Globus pallidus (tissue), 1 donor: ENCODE measurements around the gene PMEL.
"Not testable (repeated sequence)": the region's sequence is repeated elsewhere in the genome, so short reads cannot be mapped to it uniquely, and the experiment has no call there.

Experiments used
- DNase-seq: peaks from one replicate; pipeline ENCODE4 v3.0.0-alpha.2; 2015; ENCODE audit warnings: low spot score

Gene PMEL

DNA sequence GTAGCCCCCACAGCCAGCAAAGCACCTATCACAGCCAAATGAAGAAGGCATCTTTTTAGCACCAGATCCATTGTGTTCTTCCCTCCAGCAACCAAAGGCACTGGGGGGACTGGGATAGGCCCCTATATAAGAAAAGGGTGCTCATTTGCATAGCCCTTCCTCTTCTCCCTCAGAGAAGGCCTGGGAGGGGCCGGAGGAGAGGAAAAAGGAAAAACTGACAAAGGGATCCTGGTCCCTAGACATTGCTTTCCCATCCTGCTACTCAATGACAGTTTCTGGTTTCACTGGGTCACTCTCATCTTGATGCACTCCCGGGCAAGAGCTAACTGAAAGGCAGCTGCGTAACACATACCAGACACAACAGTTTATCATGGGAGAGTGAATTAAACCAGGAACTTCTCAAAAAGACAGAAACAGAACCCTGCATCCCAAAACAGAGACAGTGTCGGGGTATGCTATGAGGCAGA lies at the start of gene PMEL:
TSS of gene PMEL (minus strand) at position 102 of the 467 bp plus-strand sequence. CDS start at position 71, 31 bp downstream.
- DNase-seq, result no peak

DNA sequence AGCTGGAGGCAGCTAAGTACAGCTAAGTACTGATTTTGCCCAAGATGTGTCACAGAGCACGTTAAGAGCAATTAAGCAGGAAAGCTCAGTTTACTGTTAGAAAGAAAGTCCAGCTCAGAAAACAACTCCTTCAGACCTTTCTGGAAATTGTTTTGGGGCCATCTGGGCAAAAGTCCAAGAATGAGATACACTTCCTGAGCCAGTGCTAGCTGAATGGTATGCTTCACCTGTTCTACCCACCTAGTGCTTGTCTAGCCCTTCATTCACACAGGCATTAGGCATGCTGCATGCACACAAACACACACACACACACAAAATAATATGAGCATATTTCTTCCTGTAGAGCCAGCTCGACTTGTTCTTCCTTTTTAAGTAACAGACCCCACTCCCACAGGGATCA lies 48.4 kb upstream of the PMEL start:
- DNase-seq, result no peak

DNA sequence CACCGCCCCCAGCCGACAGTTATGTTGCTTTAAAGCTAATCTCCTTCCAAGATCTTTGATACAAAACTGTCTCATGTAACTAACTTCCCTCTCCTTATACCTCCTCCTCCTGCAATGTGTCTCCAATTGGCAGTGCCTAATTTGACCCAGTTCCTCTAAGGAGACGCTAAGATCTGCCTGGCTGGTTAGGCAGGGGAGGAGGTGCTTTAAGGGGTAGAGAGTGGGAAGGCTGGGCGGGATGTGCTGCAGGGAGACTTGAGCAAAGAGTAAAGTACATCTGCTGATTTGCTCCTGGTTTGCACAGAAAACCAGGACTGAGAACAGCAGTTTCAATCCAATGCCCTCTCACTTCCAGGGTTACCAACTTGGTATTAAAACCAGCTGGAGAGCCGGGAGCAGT lies 47.6 kb upstream of the PMEL start:
- no peak for DNase-seq

DNA sequence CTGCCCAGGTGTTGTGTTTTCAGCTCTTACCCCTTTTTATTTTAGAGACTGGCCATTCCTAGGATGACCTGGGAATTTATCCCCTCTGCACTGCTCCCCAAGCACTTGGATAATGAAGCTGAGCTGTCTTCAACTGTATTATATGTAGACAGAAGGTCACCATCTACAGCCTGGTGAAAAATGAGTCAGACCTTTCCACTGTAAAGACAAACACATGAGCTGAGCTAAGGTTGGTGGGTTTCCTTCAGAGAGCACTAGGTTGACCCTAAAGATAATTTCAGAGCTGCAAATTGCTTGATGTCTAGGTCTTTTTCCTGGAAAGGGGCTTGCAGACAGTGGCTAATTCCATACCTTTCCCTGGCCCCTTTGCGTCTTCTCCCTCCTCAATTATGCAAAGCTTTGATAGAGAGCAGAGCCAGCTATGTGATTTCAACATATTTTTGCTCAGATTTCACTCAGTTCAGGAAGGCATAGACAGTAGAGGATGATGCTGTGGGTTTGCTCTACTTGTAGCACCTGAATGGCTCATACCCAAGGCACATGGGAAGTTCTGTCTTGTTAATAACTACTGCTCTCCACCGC lies 45.8 kb upstream of the PMEL start:
- no peak for DNase-seq

DNA sequence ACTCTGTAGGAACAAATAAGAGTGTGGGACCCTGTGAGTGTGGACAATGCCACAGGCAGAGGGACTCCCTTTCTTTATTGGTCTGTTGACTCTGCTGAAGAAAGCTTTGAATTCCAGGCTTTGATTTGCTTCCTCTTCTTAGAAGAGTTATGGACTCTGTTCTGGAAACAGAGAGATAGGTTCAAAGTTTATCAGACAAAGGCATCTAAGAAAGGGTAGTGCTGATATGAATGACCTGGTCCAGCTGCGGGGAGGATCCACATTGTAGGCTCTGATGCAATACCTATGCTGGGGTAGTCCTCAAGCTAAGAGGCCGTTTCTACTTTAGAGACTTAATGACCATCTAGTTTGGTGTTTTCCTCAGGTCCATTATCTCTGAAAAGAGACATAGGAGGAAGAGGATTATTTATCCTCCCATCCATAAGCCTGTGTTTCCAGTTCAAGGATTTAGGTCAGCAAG lies 44.3 kb upstream of the PMEL start:
- DNase-seq, result no peak

DNA sequence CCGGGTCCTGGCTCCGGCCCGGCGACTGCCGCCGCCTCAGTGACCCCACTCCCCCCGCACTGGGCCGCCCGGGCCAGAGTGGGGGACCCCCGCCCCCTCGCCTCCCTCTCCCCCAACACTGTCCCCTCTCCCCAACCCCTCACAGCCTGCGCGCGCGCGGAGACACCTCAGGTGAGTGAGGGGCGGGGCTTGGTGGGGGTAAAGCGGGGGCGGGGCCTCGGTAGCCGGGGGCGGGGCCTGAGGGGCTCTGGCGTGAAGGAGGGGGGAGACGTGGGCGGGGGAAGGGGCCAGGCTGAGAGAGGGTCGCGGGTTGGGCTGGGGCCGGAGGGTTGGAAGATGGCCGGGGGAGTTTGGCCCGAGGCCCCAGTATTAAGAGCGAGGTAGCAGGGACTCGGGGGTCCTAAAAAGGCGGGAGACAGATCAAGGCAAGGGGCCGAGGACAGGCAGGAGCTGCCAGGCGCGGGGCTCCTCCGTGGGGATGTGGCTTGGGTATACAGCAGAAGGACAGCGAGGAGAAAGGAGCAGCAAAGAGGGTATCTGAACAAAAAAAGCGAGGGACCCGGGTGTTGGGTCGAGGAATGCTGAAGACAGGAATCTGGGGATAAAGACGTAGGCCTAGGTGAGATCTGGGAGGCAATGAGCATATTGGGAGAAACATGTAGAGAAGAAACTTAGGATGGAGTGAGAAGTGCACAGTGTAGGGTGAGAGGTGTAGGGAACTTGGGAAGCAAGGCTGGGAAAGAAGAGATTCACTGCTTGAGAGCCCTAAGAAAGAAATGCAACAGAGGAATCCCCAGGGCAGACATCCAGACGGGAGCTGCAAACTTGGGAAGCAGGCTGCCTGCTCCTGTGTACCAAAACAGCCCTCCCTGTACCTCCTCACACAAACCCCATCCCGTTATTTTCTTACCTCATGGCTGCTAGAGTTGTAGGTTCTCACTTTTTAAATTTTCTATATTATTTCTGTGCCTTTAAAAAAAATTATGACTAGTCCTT lies 42.0 kb upstream of the PMEL start:
- DNase-seq, result peak; percentile 26

DNA sequence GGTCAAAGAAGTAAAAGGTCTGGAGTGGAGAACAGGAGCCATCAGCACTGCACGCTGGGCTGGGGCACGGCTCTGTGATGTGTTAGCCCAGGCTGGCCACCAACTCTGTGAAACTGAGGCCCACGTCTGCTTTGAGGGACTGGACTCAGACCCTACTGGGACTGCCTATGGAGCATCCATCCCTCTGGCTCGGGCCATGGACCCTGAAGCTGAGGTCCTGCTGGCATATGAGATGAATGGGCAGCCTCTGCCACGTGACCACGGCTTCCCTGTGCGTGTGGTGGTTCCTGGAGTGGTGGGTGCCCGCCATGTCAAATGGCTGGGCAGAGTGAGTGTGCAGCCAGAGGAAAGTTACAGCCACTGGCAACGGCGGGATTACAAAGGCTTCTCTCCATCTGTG lies 38.4 kb upstream of the PMEL start:
- DNase-seq, result no peak

DNA sequence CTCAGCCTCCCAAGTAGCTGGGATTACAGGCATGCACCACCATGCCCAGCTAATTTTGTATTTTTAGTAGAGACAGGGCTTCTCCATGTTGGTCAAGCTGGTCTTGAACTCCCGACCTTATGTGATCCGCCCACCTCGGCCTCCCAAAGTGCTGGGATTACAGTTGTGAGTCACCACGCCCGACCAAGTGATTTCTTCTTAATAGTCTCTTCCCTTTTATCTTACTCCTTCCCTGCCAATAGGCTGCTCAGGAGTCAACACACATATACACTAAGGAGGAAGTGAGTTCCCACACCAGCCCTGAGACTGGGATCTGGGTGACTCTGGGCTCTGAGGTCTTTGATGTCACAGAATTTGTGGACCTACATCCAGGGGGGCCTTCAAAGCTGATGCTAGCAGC lies 37.5 kb upstream of the PMEL start:
- DNase-seq, result not testable (repeated sequence)

DNA sequence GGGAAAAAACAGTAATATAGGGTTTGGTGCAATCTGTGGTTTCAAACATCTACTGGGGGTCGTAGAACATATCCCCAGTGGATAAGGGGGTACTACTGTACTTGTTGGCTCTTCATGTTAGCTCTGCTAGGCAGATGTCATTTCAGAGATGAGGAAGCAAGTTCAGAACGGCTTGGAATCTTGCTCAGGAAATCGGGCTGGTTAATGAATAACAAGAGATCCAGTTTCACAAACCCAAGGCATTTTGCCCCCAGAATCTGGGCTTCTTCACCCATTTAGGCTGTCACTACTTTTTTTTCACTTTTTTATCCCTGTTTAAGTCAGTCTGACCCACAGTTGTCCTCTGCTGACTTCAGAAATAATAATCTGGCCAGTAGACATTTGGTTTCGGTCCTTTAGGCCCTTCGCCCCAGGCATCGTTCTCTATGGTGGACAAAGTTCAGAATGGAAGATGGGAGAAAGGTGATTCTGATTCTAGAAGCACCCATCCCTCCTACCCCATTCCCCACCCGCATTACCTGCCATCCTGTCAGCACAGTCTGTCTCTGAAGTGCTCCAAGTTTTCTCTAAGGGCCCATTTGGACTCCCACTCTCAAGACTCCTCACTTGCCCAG lies 35.8 kb upstream of the PMEL start:
- no peak for DNase-seq

DNA sequence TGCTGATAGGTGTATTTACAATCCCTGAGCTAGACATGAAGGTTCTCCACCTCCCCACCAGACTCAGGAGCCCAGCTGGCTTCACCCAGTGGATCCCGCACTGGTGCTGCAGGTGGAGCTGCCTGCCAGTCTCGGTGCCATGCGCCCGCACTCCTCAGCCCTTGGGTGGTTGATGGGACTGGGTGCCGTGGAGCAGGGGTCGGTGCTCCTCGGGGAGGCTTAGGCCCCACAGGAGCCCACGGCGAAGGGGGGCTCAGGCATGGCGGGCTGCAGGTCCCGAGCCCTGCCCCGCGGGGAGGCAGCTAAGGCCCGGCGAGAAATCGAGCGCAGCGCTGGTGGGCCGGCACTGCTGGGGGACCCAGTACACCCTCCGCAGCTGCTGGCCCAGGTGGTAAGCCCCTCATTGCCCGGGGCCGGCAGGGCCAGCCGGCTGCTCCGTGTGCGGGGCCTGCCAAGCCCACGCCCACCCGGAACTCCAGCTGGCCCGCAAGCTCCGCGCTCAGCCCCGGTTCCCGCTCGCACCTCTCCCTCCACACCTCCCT lies 34.2 kb upstream of the PMEL start:
- DNase-seq, result not testable (repeated sequence)

DNA sequence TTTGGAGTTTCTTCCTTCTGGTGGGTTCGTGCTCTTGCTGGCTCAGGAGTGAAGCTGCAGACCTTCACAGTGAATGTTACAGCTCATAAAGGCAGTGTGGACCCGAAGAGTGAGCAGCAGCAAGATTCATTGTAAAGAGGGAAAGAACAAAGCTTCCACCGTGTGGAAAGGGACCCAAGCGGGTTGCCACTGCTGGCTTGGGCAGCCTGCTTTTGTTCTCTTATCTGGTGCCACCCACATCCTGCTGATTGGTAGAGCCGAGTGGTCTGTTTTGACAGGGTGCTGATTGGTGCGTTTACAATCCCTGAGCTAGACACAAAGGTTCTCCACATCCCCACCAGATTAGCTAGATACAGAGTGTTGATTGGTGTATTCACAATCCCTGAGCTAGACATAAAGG lies 33.7 kb upstream of the PMEL start:
- DNase-seq, result not testable (repeated sequence)

DNA sequence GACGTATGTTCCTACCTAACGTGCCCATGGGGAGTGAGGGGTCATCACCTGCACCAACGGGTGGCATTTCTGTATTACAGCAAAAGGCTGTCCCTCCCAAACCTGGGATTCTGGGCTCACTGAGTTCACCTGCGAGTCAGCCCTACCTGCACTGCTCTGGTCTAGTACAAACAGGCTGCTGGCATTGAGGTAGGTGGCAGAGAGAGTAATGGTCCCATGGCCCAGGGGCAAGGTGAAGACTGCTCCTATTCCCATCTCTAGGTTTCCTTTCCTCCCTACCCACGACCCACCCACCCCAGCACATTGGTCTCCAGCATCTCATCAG lies 31.7 kb upstream of the PMEL start:
- no peak for DNase-seq

DNA sequence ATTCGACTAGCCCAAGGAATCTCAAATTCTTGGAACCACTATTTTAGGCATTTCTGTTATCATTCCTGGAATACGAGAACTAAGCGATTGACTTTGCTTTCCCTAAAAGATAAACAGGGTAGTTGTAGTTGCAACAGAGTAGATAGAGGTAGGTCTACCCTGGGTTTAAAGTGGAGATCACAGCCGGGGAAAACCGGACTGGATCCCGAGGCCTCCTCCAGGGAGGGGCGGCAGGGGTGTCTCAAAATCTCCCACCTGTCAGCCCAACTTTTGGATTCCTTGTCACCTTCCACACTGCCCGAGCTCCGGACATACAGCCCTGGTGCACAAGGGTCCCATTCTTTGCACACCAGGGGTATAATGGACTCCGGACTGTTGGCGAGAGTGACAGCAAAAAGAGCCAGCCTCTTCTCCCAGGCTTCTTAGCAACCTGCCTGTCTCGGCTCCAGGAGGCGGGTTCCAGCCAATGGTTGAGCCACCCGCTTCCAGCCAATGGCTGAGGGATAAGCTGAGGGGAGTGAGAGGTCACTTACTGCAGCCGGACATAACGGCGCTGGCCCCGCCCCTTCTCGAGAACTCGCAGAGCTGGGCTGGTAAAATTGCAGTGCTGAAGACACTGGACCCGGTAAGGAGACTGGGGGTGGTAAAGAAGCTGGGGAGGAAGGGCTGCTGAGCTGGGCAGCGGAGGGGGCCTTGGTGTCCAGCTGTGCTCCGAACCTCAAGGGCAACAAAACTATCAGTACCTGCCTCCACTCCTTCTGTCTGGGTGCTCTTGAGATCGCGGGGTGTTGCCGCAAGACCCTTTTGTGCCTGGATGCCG lies 31.1 kb upstream of the PMEL start, which contains the start of gene SUOX:
TSS of gene SUOX (plus strand) at position 562 of the 820 bp plus-strand sequence. CDS start 4,946 bp downstream, outside the sequence.
- peak; percentile 98 for DNase-seq

DNA sequence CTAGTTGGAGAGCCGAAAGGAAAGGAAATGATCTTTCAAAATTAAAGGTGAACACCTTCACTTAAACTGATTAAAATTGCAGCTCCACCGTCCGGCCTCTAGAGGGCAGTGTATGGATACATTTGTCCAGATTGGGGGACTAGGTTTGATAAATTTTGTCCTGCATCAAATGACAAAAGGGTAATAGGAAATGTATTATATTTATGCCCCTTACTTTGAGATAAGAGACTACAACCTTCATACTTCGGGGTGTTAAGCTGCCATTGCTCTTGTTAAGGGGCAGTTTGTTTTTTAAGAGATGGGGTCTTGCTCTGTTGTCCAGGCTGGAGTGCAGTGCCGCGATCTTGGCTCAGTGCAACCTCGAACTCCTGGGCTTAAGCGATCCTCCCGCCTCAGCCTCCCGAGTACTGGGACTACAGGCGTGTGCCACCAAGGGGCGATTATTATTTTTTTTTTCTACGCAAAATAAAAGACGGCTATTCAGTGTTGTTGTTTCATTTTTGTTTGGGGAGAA lies 30.4 kb upstream of the PMEL start:
- peak; percentile 61 for DNase-seq

DNA sequence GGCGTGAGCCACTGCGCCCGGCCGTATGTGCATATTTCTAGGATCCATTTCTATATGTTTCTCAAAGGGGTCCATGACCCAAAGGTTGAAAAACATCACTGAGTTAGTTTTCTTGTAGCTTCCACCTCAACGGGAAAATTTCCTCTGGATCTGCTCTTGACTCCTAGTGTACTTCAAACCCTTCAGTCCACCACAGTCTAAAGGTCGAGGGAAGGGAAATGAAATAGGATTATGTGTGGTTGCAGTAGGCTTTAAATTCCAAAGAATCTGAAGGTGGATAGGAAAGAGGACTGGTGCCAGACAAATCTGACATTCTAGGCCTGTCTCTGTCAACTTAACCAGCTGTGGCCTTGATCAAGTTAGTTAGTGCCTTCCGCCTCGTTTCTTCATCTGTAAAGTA lies 29.5 kb upstream of the PMEL start:
- DNase-seq, result no peak

DNA sequence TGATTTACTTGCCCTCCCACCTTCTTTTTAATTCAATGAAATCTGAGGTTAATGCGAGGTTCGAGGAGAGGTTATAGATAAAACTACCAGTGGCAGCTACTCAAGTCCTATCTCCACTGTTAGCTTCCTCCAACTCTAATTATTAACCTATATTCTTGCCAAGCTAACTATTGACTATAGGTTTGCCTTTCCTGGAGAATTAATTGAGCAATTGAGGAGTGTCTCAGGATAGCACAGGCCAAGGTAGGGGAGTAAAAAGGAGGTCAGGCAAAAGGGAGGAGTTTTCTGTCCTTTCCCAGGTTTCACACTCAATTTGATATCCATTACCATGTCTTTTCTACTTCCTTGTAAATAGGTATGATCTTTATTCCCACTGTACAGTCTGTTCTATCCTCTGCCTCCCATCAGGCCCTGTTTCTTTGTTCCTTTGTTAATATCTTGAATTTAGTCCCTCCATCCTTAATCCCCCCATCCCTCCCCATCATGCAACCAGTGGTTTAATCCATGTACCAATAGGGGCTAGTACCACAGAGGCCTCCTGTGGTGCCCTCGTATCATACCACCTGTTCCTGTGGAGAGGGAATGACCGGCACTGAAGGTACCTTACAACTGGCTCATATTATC lies 27.5 kb upstream of the PMEL start:
- no peak for DNase-seq

DNA sequence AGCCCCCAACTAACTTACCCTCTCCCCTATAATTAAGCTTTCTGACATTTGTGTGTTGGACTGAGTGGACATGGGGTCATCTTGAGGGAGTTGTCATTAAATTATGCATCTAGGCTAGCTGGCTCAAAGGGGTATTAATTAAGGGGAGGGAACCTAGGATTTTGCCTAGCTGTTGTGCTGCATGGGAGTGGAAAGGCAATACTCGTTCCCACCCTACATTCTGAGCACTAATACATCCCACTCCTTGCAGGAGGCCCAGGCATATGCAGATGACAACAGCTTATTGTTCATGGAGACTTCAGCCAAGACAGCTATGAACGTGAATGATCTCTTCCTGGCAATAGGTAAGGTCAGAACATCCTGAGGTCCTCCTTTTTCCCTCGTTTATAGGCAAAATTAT lies 25.3 kb upstream of the PMEL start:
- DNase-seq, result no peak

DNA sequence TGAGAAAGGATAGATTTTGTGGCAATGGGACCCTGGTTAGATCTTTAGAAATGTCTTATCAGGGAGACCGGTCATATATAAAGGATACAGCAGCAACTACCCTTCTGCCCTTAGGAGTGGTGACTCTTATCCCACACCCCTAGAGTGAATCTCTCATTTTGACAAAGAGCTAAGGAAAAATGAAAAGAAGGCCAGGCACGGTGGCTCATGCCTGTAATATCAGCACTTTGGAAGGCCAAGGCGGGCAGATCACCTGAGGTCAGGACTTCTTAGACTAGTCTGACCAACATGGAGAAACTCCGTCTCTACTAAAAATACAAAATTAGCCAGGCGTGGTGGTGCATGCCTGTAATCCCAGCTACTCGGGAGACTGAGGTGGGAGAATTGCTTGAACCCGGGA lies 20.1 kb upstream of the PMEL start:
- DNase-seq, result not testable (repeated sequence)

DNA sequence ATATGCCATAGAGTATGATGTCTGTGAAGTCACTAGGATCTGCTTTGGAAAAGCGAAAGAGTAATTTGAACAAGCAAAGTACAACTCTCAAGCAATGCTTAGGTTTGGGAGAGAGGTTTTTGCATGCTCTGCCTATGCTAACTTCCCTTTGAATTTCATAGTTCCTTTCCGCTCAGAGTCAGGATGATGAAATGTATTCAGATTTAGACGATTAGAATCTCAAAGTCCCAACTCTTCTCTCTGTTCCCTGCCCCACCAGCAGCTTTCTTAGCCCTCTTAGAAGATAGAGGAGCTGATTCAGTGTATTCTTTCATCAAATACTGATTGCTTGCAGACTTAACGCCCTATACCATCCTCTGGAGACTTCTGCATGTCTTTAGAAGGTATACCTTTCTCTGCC lies 19.5 kb upstream of the PMEL start:
- DNase-seq, result no peak

DNA sequence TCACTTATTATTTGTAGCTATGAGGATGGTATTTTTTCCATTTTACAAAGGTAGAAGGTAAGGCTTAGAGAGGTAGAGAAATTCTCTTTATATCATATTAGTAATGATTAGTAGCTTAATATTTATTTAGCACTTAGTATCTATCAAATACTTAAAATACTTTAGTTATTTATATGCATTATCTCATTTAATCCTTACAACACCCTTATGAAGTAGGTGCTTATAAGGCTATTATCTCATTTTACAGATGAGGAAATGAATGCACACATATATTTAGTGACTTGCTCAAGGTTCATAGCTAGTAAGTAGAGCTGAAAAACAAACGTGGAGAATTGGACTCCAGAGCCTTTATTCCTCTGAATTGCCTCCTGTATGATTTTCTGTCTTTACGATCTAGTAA lies 19.0 kb upstream of the PMEL start:
- no peak for DNase-seq
